ENCODE measurements around the gene PPM1M.
"Not testable (repeated sequence)": the region's sequence is repeated elsewhere in the genome, so short reads cannot be mapped to it uniquely, and the experiment has no call there.

Gene PPM1M

GRCh38 chr3:52277071-52277964 is 31.8 kb downstream of the PPM1M start:
- DNase-seq (ENCODE audit: low read depth): peak; percentile 52

GRCh38 chr3:52277972-52278509 is 32.5 kb downstream of the PPM1M start:
- no peak for DNase-seq (ENCODE audit: low read depth)

- DNase-seq (ENCODE audit: low read depth): peak; percentile 96
Observed at GRCh38 chr3:52278510-52279069, 33.0 kb downstream of the PPM1M start, which contains the start of gene WDR82. Gene WDR82 (minus strand): TSS chr3:52278649. CDS start chr3:52278361, 288 bp downstream.

DNA sequence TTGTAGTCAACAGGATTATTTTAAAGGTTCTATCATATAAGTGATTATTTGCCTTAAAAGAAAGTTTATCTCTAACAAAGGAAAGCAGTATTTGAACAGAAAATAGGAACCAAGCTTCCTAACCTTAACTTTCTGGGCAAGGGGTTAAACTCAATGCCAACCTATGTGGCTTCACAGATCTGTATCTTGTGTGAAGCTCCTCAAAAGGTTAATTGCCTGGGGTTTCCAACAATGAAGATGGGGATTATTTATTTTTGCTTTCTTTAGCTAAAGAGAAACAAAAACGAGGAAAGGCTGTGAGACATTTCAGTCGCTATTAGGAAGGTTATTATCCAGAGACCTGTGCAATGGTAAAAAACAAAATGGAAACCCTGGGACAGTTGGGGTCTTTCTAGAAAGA is 34.0 kb downstream of the PPM1M start:
- DNase-seq (ENCODE audit: low read depth): no peak

GRCh38 chr3:52280050-52280461 is 34.5 kb downstream of the PPM1M start:
- no peak for DNase-seq (ENCODE audit: low read depth)

DNA sequence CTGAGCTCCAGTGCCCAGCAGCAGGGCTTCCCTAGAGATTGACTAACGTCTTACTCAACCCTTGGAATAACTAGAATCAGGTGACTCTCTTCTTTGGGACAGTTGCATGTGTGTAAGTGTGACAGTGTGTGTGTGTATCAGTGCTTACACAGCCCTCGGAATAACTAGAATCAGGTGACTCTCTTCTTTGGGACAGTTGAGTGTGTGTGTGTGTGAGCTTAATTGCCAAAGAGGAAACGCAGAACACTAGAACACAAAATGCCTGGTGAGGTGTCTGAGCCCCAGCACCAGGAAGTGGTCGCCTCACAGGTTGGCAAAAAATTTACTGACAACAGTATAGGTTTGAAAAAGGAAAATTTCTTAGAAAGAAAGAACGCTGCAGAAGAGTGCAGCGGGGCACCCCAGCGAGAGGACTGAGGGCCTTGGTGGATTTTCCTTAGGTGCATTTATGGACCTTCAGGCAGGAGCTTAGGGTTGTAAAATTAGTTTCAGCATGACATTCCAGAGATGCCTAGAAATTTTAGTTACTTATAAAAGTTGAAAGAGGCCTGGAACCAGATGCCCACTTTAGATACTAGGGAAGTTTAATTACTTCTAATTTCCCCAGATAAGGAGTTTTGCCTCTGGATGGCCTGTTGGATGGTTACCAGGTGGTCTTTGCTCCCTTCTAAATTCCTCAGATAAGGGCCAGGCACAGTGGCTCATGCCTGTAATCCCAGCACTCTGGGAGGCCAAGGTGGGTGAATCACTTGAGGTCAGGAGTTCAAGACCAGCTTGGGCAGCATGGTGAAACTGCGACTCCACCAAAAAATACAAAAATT is 36.6 kb downstream of the PPM1M start:
- DNase-seq (ENCODE audit: low read depth): peak; percentile 33

DNA sequence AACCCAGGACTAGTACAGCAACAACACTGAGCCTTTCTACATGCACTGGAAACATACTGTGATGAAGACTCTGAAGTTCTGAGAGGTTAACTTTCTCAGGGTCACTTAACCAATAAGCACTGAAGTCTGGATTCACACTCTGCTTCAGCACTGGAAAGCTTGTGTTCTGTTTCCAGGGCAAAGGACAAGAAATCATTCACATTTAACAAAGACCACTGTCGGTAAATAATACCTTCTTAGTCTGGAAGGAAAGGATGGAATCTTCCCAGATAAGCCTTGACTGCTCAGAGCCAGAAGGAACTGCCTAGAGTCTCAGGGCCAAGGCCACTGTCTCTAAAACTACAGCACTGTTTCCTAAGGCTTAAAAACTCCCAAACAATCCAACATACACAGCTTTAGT is 37.7 kb downstream of the PPM1M start:
- DNase-seq (ENCODE audit: low read depth): no peak

GRCh38 chr3:52284051-52284450 is 38.5 kb downstream of the PPM1M start:
- DNase-seq (ENCODE audit: low read depth): not testable (repeated sequence)

DNA sequence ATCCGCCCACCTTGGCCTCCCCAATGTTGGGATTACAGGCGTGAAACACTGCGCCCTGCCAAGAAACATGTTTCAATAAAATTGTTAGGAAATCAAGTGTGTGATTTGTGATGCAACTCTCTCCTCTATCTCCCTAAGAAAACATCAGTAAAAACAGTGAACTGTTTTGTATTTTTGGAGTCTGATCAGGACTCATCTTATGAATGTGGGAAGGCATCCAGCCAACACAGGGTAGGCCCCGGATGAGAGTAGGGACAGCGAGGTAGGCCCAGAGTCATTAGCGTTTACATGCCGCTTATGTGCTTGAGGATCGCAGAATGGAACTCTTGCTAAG is 41.2 kb downstream of the PPM1M start:
- no peak for DNase-seq (ENCODE audit: low read depth)

- DNase-seq (ENCODE audit: low read depth): no peak
Observed at GRCh38 chr3:52288674-52289073, 43.1 kb downstream of the PPM1M start.

DNA sequence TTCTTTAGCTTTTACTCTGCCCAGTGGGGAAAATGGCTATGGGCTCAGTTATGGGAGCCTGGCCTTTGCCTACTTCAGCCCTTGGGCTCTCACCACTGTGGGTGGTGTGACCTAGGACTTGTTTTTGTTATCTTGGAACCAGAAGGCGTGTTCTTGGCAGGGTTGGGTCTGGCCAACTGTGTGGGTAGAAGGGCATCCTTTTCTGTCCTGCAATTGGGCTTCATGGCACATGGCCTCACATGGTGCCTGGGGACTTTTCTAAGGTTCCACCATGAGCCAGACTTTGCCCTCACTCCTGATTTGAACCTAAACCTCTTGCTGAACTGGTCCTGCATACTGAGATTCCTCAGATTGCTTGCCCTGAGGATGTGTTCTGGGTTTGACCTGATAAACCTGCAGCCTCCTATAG is 43.8 kb downstream of the PPM1M start:
- DNase-seq (ENCODE audit: low read depth): no peak

GRCh38 chr3:52289747-52290595 is 44.4 kb downstream of the PPM1M start:
- DNase-seq (ENCODE audit: low read depth): no peak

GRCh38 chr3:52290596-52291507 is 45.3 kb downstream of the PPM1M start:
- DNase-seq (ENCODE audit: low read depth): no peak

DNA sequence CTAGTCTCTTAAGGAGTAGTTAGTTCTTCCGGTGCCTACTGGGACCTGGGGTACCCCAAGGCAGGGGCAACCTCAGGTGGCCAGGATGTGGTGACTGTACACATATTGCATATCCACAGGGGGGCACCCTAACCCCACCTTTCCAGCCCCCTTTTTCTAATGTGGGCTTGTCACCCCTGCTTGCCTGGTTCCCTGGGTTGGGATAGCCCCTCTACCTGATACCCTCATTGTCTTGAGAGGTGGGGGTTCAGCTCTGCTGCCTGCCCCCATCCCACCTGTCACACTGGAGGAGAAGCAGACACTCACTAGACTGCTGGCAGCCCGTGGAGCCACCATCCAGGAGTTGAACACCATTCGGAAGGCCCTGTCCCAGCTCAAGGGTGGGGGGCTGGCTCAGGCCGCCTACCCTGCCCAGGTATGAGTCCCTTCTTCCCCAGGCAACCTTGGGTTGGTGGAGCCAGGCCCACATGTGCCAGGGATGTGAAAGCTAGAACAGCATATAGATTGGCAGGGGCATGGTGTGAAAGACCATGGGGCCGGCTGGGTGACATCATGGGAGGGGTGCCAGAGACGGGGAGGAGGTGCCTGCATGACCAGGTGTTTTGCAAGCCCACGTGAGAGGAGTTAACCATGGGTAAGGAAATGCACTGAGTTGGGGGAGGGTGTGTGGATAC is 46.1 kb downstream of the PPM1M start:
- DNase-seq (ENCODE audit: low read depth): peak; percentile 27

- no peak for DNase-seq (ENCODE audit: low read depth)
Observed at GRCh38 chr3:52292247-52293065, 46.9 kb downstream of the PPM1M start.

GRCh38 chr3:52293491-52294319 is 48.1 kb downstream of the PPM1M start:
- no peak for DNase-seq (ENCODE audit: low read depth)

- no peak for DNase-seq (ENCODE audit: low read depth)
Observed at GRCh38 chr3:52294320-52295150, 49.0 kb downstream of the PPM1M start.

All from stimulated activated CD8-positive, alpha-beta memory T cell treated with anti-CD3 and anti-CD28 coated beads, Interleukin-12 subunit alpha, Interleukin-12 subunit beta, amount 100 ng/mL, for 1 hour (primary cell).